ENCODE measurements around the gene TBC1D19. TPM values are rescaled to one million over a fixed set of nuclear protein-coding genes. Genes with fewer than 3 reads are reported as not detected.
"Not testable (repeated sequence)": the region's sequence is repeated elsewhere in the genome, so short reads cannot be mapped to it uniquely, and the experiment has no call there.

Gene TBC1D19
- 10 to 100 TPM in 4 of 6 experiments, 1 to 10 TPM in 2; 8.5 to 14.4 (median 12.1) TPM for total RNA-seq (2021; fragmentation: NEBNext Ultra II Directional; extraction: Animal tissue kit (Norgen Biotek cat#: 25700))
- long read RNA-seq, transcript TBC1D19-201 (21 exons, 2,263 nt): major isoform, 18 of 28 reads
- long read RNA-seq, partial matches to known transcripts: 3 of 28 reads
- long read RNA-seq, other reads (novel, unspliced or antisense): 6 of 28 reads

- no peaks in the 10 kb centered on the region for H3K9me3 Mint-ChIP-seq
- 0 out of 2 replicates have a peak, but pooled peaks have one; percentile 12 for TF ChIP-seq CTCF (IDR thresholded peaks at IDR 0.05)
- H3K27me3 Mint-ChIP-seq (ENCODE audit: insufficient read depth): no peaks in the 10 kb centered on the region
- peaks cover 30% of the 10 kb centered on the region for H3K4me1 Mint-ChIP-seq (ENCODE audit: low read depth)
- H3K27ac Mint-ChIP-seq: peak within 1 kb of the TSS; percentile 92
- DNase-seq: peak; percentile 82
- no peaks in the 10 kb centered on the region; the same call in 1 of the 2 replicates for H3K36me3 Mint-ChIP-seq (ENCODE audit: low read depth)
- H3K4me3 Mint-ChIP-seq: peak within 1 kb of the TSS; percentile 100
Observed at GRCh38 chr4:26583865-26584652, at the start of gene TBC1D19. Gene TBC1D19, plus strand, starts transcription at chr4:26584084. Its CDS starts 110 bp downstream, at chr4:26584194.

GRCh38 chr4:26542991-26543390, 40.9 kb upstream of the TBC1D19 start:
- TF ChIP-seq CTCF (IDR thresholded peaks at IDR 0.05): no peak
- peaks cover 15% of the 10 kb centered on the region for H3K9me3 Mint-ChIP-seq
- DNase-seq: no peak

GRCh38 chr4:26544421-26544820, 39.5 kb upstream of the TBC1D19 start:
- Mint-ChIP-seq H3K27ac (no peak overlapping the region), H3K36me3 (ENCODE audit: low read depth) (peaks cover 10% of the 10 kb centered on the region; the same call in 1 of the 2 replicates), H3K9me3 (peaks cover 15% of the 10 kb centered on the region), H3K27me3 (ENCODE audit: insufficient read depth) (peaks cover 14% of the 10 kb centered on the region), H3K4me1 (ENCODE audit: low read depth) (no peaks in the 10 kb centered on the region), H3K4me3 (no peak overlapping the region)
- no peak for DNase-seq
- TF ChIP-seq CTCF (IDR thresholded peaks at IDR 0.05): no peak

More at GRCh38 chr4:26542991-26543390, 40.9 kb upstream of the TBC1D19 start:
- peaks cover 10% of the 10 kb centered on the region for H3K27me3 Mint-ChIP-seq (ENCODE audit: insufficient read depth)
- H3K27ac Mint-ChIP-seq: no peak overlapping the region
- H3K4me3 Mint-ChIP-seq: no peak overlapping the region
- no peaks in the 10 kb centered on the region for H3K4me1 Mint-ChIP-seq (ENCODE audit: low read depth)
- H3K36me3 Mint-ChIP-seq (ENCODE audit: low read depth): peaks cover 10% of the 10 kb centered on the region; the same call in 1 of the 2 replicates

GRCh38 chr4:26548379-26548778, 35.5 kb upstream of the TBC1D19 start:
- H3K36me3 Mint-ChIP-seq (ENCODE audit: low read depth): peaks cover 14% of the 10 kb centered on the region
- H3K27me3 Mint-ChIP-seq (ENCODE audit: insufficient read depth): peaks cover 14% of the 10 kb centered on the region
- not testable (repeated sequence) for H3K27ac Mint-ChIP-seq; H3K4me3 Mint-ChIP-seq; H3K4me1 Mint-ChIP-seq (ENCODE audit: low read depth); DNase-seq
- H3K9me3 Mint-ChIP-seq: peaks cover 20% of the 10 kb centered on the region

GRCh38 chr4:26557164-26557563, 26.7 kb upstream of the TBC1D19 start:
- H3K9me3 Mint-ChIP-seq: peaks cover 33% of the 10 kb centered on the region
- TF ChIP-seq CTCF (IDR thresholded peaks at IDR 0.05): no peak
- H3K36me3 Mint-ChIP-seq (ENCODE audit: low read depth): peaks cover 32% of the 10 kb centered on the region
- H3K4me3 Mint-ChIP-seq: no peak overlapping the region
- peak; percentile 85 for DNase-seq
- H3K27me3 Mint-ChIP-seq (ENCODE audit: insufficient read depth): peaks cover 32% of the 10 kb centered on the region
- peaks cover 23% of the 10 kb centered on the region; the same call in 1 of the 2 replicates for H3K4me1 Mint-ChIP-seq (ENCODE audit: low read depth)
- H3K27ac Mint-ChIP-seq: no peak overlapping the region
